ENCODE measurements around the gene HAND2. TPM values are rescaled to one million over a fixed set of nuclear protein-coding genes. Genes with fewer than 3 reads are reported as not detected.

The HAND2 gene
- total RNA-seq, 4 donors from 2014 or later, result 0.96 to 5.0 (median 3.3) TPM

- H3K27me3 ChIP-seq, result peaks cover 8% of the 10 kb centered on the region
- TF ChIP-seq CTCF (IDR thresholded peaks at IDR 0.05) (no peak), POLR2A (IDR thresholded peaks at IDR 0.05) (no peak), POLR2AphosphoS5 (IDR thresholded peaks at IDR 0.05) (no peak), EP300 (IDR thresholded peaks at IDR 0.05) (no peak)
- WGBS, result 76% methylated on average over 1 of the region's 1 CpG
- H3K4me3 ChIP-seq, result no peak overlapping the region
- no peaks in the 10 kb centered on the region for H3K36me3 ChIP-seq
- H3K27ac ChIP-seq, result no peak overlapping the region
- no peak for DNase-seq (ENCODE audit: low spot score in 2 of 2)
- H3K4me1 ChIP-seq, result peaks cover 9% of the 10 kb centered on the region
- no peaks in the 10 kb centered on the region for H3K9me3 ChIP-seq
Measured at GRCh38 chr4:173488074-173488473, 42.0 kb downstream of the HAND2 start.

- no peaks in the 10 kb centered on the region for H3K27me3 ChIP-seq
- 39% methylated on average over 1 of the region's 1 CpG for WGBS
- H3K4me1 ChIP-seq, result peaks cover 9% of the 10 kb centered on the region
- no peak overlapping the region for H3K4me3 ChIP-seq
- H3K9me3 ChIP-seq, result no peaks in the 10 kb centered on the region
- H3K27ac ChIP-seq, result no peak overlapping the region
- TF ChIP-seq POLR2A (IDR thresholded peaks at IDR 0.05), result no peak
- TF ChIP-seq EP300 (IDR thresholded peaks at IDR 0.05), result no peak
- no peak for TF ChIP-seq POLR2AphosphoS5 (IDR thresholded peaks at IDR 0.05)
- no peaks in the 10 kb centered on the region for H3K36me3 ChIP-seq
- DNase-seq (ENCODE audit: low spot score in 2 of 2), result no peak
Measured at GRCh38 chr4:173486714-173487392, 43.2 kb downstream of the HAND2 start.

- H3K27ac ChIP-seq, result no peak overlapping the region
- H3K4me1 ChIP-seq, result peaks cover 2% of the 10 kb centered on the region
- 71% methylated on average over 1 of the region's 1 CpG for WGBS
- no peaks in the 10 kb centered on the region for H3K27me3 ChIP-seq
- no peak overlapping the region for H3K4me3 ChIP-seq
- no peaks in the 10 kb centered on the region for H3K36me3 ChIP-seq
- no peak for TF ChIP-seq CTCF (IDR thresholded peaks at IDR 0.05)
- TF ChIP-seq POLR2AphosphoS5 (IDR thresholded peaks at IDR 0.05), result peak in 2 of 3 donors; percentile 19 to 54
- H3K9me3 ChIP-seq, result no peaks in the 10 kb centered on the region
- DNase-seq (ENCODE audit: low spot score in 2 of 2), result no peak
Measured at GRCh38 chr4:173485164-173485563, 44.9 kb downstream of the HAND2 start.

GRCh38 chr4:173482330-173482931 lies 47.6 kb downstream of the HAND2 start:
- TF ChIP-seq EP300 (IDR thresholded peaks at IDR 0.05) (no peak), POLR2A (IDR thresholded peaks at IDR 0.05) (no peak), POLR2AphosphoS5 (IDR thresholded peaks at IDR 0.05) (no peak), CTCF (IDR thresholded peaks at IDR 0.05) (no peak)

GRCh38 chr4:173478913-173479283 lies 51.1 kb downstream of the HAND2 start:
- TF ChIP-seq CTCF (IDR thresholded peaks at IDR 0.05), result no peak
- no peak for TF ChIP-seq POLR2AphosphoS5 (IDR thresholded peaks at IDR 0.05)
- no peak for TF ChIP-seq POLR2A (IDR thresholded peaks at IDR 0.05)
- TF ChIP-seq EP300 (IDR thresholded peaks at IDR 0.05), result no peak
- H3K27ac ChIP-seq, result no peak overlapping the region

More at GRCh38 chr4:173482330-173482931, 47.6 kb downstream of the HAND2 start:
- no peak overlapping the region for H3K27ac ChIP-seq
- no peaks in the 10 kb centered on the region for H3K4me1 ChIP-seq
- H3K27me3 ChIP-seq, result no peaks in the 10 kb centered on the region
- H3K36me3 ChIP-seq, result no peaks in the 10 kb centered on the region
- WGBS, result 94% methylated on average over 1 of the region's 1 CpG
- DNase-seq (ENCODE audit: low spot score in 2 of 2), result no peak
- H3K4me3 ChIP-seq, result no peak overlapping the region
- H3K9me3 ChIP-seq, result no peaks in the 10 kb centered on the region

More at GRCh38 chr4:173478913-173479283, 51.1 kb downstream of the HAND2 start:
- no peak for DNase-seq (ENCODE audit: low spot score in 2 of 2)
- Histone ChIP-seq H3K4me1 (no peaks in the 10 kb centered on the region), H3K4me3 (no peak overlapping the region), H3K9me3 (no peaks in the 10 kb centered on the region), H3K36me3 (no peaks in the 10 kb centered on the region), H3K27me3 (no peaks in the 10 kb centered on the region)
- 61% methylated on average over 4 of the region's 4 CpGs for WGBS
